HCT116 (cell line): ENCODE results near the gene PCCB. TPM values are rescaled to one million over a fixed set of nuclear protein-coding genes. Genes with fewer than 3 reads are reported as not detected.
A peak's percentile ranks its signal among the peaks of the same experiment; 100 is the strongest.

Source experiments
- ATAC-seq: fragments of 200-7000 bp; cut with Tn5 transposase; 2 replicates; pipeline ENCODE4 v1.9.1; 2020; ENCODE audit warnings: mild to moderate bottlenecking, moderate library complexity
- BruUV-seq: library from RNA; stranded (reverse); fragments of 400-500 nt; replicated peaks from 2 replicates; lab custom pipeline; 2021; lab: Mats Ljungman, UMichigan
- CTCF ChIA-PET: fragments of 300-600 bp; sonication (Branson Sonifier 250); formaldehyde crosslinking; loops from one replicate; lab custom pipeline; 2021; ENCODE audit warnings: antibody characterized with exemption; lab: Charles Lee
- POLR2A ChIA-PET: fragments of 300-600, 350-600 bp; sonication (Branson Sonifier 250); formaldehyde crosslinking; loops from one replicate; lab custom pipeline; 2021; ENCODE audit warnings: antibody characterized with exemption; lab: Charles Lee
- RAD21 ChIA-PET, 2 experiments: fragments of 300-600 bp; sonication (Branson Sonifier 250); formaldehyde crosslinking; loops; one replicate each; lab custom pipeline; 2023; ENCODE audit warnings: low total read pairs in 2 of 2; ENCODE audit not compliant: uncharacterized antibody in 2 of 2, unreplicated experiment in 2 of 2, low non-redundant PET in 1 of 2; lab: Charles Lee
- DNase-seq: peaks from one replicate; pipeline ENCODE4 v3.0.0-alpha.2; 2010; ENCODE audit warnings: low read depth, low spot score
- H2AFZ ChIP-seq: fragments of 200-600 bp; shearing (Covaris generic), sonication (generic); 2 replicates; pipeline ENCODE4 v1.6.1; 2017; ENCODE audit warnings: low read depth, mixed run types, mixed read lengths, antibody characterized with exemption, low read length; ENCODE audit not compliant: poor library complexity, severe bottlenecking
- H3K27ac ChIP-seq: 2 replicates; pipeline ENCODE4 v1.5.1; 2012; ENCODE audit warnings: low read depth, low read length
- H3K27me3 ChIP-seq: fragments of 200-600 bp; sonication (generic); 2 replicates; pipeline ENCODE4 v1.6.1; 2016; ENCODE audit warnings: mixed run types, low read length, mixed read lengths; ENCODE audit not compliant: insufficient read depth
- H3K36me3 ChIP-seq, 2 experiments: fragments of 200-500 bp in 1 of 2; fragments of 200-600 bp in 1 of 2; sonication (Bioruptor generic) in 1 of 2; sonication (generic) in 1 of 2; 2 replicates each; pipeline versions ENCODE4 v1.5.1 to v1.6.1; 2014 to 2016; ENCODE audit warnings: low read length in 2 of 2, inconsistent platforms in 1 of 2, mixed read lengths in 1 of 2, mixed run types in 1 of 2; ENCODE audit not compliant: insufficient read depth in 2 of 2, control insufficient read depth in 1 of 2
- H3K4me1 ChIP-seq, 2 experiments: fragments of 200-600 bp in 1 of 2; sonication (generic) in 1 of 2; 2 replicates each; pipeline versions ENCODE4 v1.5.1 to v1.6.1; 2012 to 2017; ENCODE audit warnings: low read length in 2 of 2, inconsistent platforms in 1 of 2, mild to moderate bottlenecking in 1 of 2, mixed read lengths in 1 of 2, mixed run types in 1 of 2, moderate library complexity in 1 of 2; ENCODE audit not compliant: insufficient read depth in 2 of 2, control insufficient read depth in 1 of 2
- H3K4me2 ChIP-seq: fragments of 200-600 bp; sonication (generic); 2 replicates; pipeline ENCODE4 v1.6.1; 2017; ENCODE audit warnings: mixed run types, low read length, mixed read lengths
- H3K4me3 ChIP-seq, 2 experiments: fragments of 200-600 bp in 1 of 2; sonication (generic) in 1 of 2; replicated peaks in 1 of 2; 2 replicates each; pipeline ENCODE4 v1.5.1; 2011 to 2016; ENCODE audit warnings: low read length in 2 of 2, control low read depth in 1 of 2, low read depth in 1 of 2, mild to moderate bottlenecking in 1 of 2, mixed read lengths in 1 of 2, mixed run types in 1 of 2
- H3K79me2 ChIP-seq: fragments of 200-600 bp; sonication (generic); 2 replicates; pipeline ENCODE4 v1.6.1; 2017; ENCODE audit warnings: mild to moderate bottlenecking, mixed run types, low read length, moderate library complexity, mixed read lengths; ENCODE audit not compliant: insufficient read depth
- H3K9ac ChIP-seq: fragments of 200-600 bp; sonication (generic); 2 replicates; pipeline ENCODE4 v1.6.1; 2016; ENCODE audit warnings: low read length, mixed read lengths
- H3K9me2 ChIP-seq: fragments of 200-600 bp; sonication (generic), shearing (Covaris generic); 2 replicates; pipeline ENCODE4 v1.6.1; 2017; ENCODE audit warnings: mixed run types, mild to moderate bottlenecking, moderate library complexity; ENCODE audit not compliant: insufficient read depth
- H3K9me3 ChIP-seq, 2 experiments: fragments of 200-500 bp in 1 of 2; fragments of 200-600 bp in 1 of 2; sonication (Bioruptor generic) in 1 of 2; sonication (generic) in 1 of 2; 2 replicates each; pipeline ENCODE4 v1.6.1; 2014 to 2017; ENCODE audit warnings: low read length in 2 of 2, mixed read lengths in 2 of 2, inconsistent platforms in 1 of 2, low read depth in 1 of 2, mild to moderate bottlenecking in 1 of 2, mixed run types in 1 of 2, moderate library complexity in 1 of 2; ENCODE audit not compliant: control insufficient read depth in 1 of 2, insufficient read depth in 1 of 2
- H4K20me1 ChIP-seq: fragments of 200-600 bp; sonication (generic), shearing (Covaris generic); 2 replicates; pipeline ENCODE4 v1.6.1; 2017; ENCODE audit warnings: mixed run types, mild to moderate bottlenecking, moderate library complexity; ENCODE audit not compliant: insufficient read depth
- CBX3 ChIP-seq: IDR thresholded peaks from 2 replicates; pipeline ENCODE4 v1.6.1; 2012; ENCODE audit warnings: low read depth
- CEBPB ChIP-seq: IDR thresholded peaks from 2 replicates; pipeline ENCODE4 v1.6.1; 2012; ENCODE audit warnings: low read depth
- EGR1 ChIP-seq: IDR thresholded peaks from 2 replicates; pipeline ENCODE4 v1.6.1; 2012; ENCODE audit warnings: low read depth
- EZH2phosphoT487 ChIP-seq: fragments of 200-600 bp; IDR thresholded peaks from 2 replicates; pipeline ENCODE4 v1.6.1; 2018; ENCODE audit warnings: antibody characterized with exemption, borderline replicate concordance
- FOSL1 ChIP-seq: IDR thresholded peaks from 2 replicates; pipeline ENCODE4 v1.6.1; 2012; ENCODE audit warnings: low read depth
- JUND ChIP-seq: IDR thresholded peaks from 2 replicates; pipeline ENCODE4 v1.6.1; 2012
- POLR2AphosphoS5 ChIP-seq: IDR thresholded peaks from 2 replicates; pipeline ENCODE4 v1.6.1; 2011; ENCODE audit warnings: mild to moderate bottlenecking, low read depth, low read length, moderate library complexity
- SIN3A ChIP-seq: IDR thresholded peaks from 2 replicates; pipeline ENCODE4 v1.6.1; 2012; ENCODE audit warnings: low read depth
- SP1 ChIP-seq: IDR thresholded peaks from 2 replicates; pipeline ENCODE4 v1.6.1; 2012; ENCODE audit warnings: low read depth
- YY1 ChIP-seq: IDR thresholded peaks from 2 replicates; pipeline ENCODE4 v1.6.1; 2011; ENCODE audit warnings: low read length, low read depth, moderate library complexity, mild to moderate bottlenecking; ENCODE audit not compliant: insufficient replicate concordance; ENCODE audit errors: extremely low read depth
- intact Hi-C: fragments of 100-400 bp; cut with micrococcal nuclease; formaldehyde crosslinking; loops from 2 replicates; pipeline ENCODE4 v1.10.0; 2022
- total RNA-seq: library from RNA; stranded (reverse); gene quantifications from one replicate; pipeline ENCODE4 v1.2.1, GENCODE V29; 2021; ENCODE audit not compliant: unreplicated experiment
- TF ChIP-seq, protein P1 (sequence below): IDR thresholded peaks from 2 replicates; pipeline ENCODE4 v1.6.1; 2011; ENCODE audit warnings: mild to moderate bottlenecking, low read length, moderate library complexity; ENCODE audit not compliant: insufficient replicate concordance; ENCODE audit errors: extremely low read depth
- TF ChIP-seq, protein P2 (sequence below), 3 experiments: fragments of 200-600 bp in 1 of 3; sonication (generic) in 1 of 3; IDR thresholded peaks in 2 of 3; conservative IDR thresholded peaks in 1 of 3; 2 replicates each; pipeline ENCODE4 v1.5.1; 2012 to 2017; ENCODE audit warnings: low read depth in 2 of 3, low read length in 2 of 3, antibody characterized with exemption in 1 of 3, borderline replicate concordance in 1 of 3, control low read depth in 1 of 3, mild to moderate bottlenecking in 1 of 3, mixed read lengths in 1 of 3, mixed run types in 1 of 3, moderate library complexity in 1 of 3; ENCODE audit not compliant: insufficient read depth in 1 of 3

PCCB gene
- total RNA-seq, 1 experiment from 2014 or later: 48.9 TPM

DNA sequence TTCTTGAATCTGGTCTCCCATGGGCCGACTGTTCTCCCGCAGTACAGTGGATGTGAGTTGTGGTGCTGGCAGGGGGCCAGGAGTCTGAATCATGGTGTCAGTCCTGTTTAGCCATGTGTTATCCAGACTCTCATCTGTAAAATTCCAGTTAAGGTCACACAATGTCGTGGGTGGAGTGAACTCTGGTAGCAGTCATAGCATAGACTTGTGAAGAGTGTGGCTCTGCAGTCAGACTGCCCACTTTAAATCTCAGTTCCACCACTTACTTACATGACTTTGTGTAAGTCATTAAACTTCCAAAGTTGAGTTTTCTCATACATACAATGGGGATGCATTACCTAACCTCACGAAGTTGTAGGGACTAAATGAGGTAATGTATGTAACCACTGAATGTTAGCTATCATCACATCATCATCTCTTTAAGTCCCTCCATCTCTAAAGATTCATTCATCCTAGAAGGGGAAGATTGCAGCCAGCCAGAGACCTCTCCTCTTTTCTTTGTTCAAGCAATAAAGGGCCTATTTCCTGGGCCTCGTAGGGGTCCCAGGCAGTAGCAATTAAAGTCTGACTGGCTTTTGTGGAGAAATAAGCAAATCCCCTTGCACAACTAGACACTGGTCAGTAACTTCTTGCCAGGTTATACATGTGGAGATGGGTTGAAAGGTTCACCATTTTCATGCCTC is 93.9 kb downstream of the PCCB start:
- no peaks in the 10 kb centered on the region for H3K9me2 ChIP-seq
- peaks cover 0 to 3% of the 10 kb centered on the region in 2 experiments; a peak in 1 of 4 replicates for H3K36me3 ChIP-seq
- ChIA-PET RAD21 (no interaction called here), POLR2A (no interaction called here), CTCF (no interaction called here)
- no TSS peak for BruUV-seq
- no peak overlapping the region for H2AFZ ChIP-seq
- H3K9ac ChIP-seq: no peak overlapping the region
- H3K27ac ChIP-seq: no peak overlapping the region
- no peaks in the 10 kb centered on the region for H3K9me3 ChIP-seq
- no peak for DNase-seq
- H3K4me2 ChIP-seq: peak overlapping the region; percentile 26; the same call in 1 of the 2 replicates
- no peaks in the 10 kb centered on the region for H3K79me2 ChIP-seq
- TF ChIP-seq EGR1 (peak; percentile 30; the same call in 1 of the 2 replicates), SP1 (no peak)
- TF ChIP-seq, protein P1, sequence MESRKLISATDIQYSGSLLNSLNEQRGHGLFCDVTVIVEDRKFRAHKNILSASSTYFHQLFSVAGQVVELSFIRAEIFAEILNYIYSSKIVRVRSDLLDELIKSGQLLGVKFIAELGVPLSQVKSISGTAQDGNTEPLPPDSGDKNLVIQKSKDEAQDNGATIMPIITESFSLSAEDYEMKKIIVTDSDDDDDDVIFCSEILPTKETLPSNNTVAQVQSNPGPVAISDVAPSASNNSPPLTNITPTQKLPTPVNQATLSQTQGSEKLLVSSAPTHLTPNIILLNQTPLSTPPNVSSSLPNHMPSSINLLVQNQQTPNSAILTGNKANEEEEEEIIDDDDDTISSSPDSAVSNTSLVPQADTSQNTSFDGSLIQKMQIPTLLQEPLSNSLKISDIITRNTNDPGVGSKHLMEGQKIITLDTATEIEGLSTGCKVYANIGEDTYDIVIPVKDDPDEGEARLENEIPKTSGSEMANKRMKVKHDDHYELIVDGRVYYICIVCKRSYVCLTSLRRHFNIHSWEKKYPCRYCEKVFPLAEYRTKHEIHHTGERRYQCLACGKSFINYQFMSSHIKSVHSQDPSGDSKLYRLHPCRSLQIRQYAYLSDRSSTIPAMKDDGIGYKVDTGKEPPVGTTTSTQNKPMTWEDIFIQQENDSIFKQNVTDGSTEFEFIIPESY: no peak
- no peak overlapping the region for H3K4me3 ChIP-seq
- H4K20me1 ChIP-seq: no peaks in the 10 kb centered on the region
- H3K27me3 ChIP-seq: no peaks in the 10 kb centered on the region
- intact Hi-C loops: no loop called here
- peaks cover 0 to 10% of the 10 kb centered on the region in 2 experiments; a peak in 2 of 4 replicates for H3K4me1 ChIP-seq
- ATAC-seq: peak; percentile 57

DNA sequence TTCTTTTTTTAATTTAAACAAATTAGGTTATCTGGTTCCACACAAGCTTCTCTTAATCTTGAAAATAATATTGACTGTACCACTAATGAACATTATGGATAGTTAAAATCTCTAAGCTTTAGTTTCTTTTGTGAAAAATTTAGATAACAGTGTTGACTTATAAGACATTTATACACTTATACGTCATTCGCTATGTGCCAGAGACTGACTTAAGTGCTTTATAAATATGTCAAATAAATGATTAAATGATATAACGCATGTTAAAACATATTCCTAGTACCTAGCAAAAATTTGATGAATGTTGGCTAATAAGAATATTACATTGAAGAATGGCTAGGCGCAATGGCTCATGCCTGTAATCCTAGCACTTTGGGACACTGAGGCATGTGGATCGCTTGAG is 96.3 kb downstream of the PCCB start:
- H3K4me3 ChIP-seq: no peak overlapping the region
- no peaks in the 10 kb centered on the region for H3K27me3 ChIP-seq
- intact Hi-C loops: no loop called here
- H3K27ac ChIP-seq: no peak overlapping the region
- peaks cover 4 to 17% of the 10 kb centered on the region in 2 experiments; a peak in 2 of 4 replicates for H3K4me1 ChIP-seq
- BruUV-seq: no TSS peak
- DNase-seq: no peak
- no peaks in the 10 kb centered on the region for H3K36me3 ChIP-seq
- ChIA-PET RAD21 (interaction anchor here in 1 of 2 experiments (0.7 kb wide), 1 partner anchor 292 kb away, joined by 4 read pairs; no protein-coding TSS in a partner anchor), CTCF (no interaction called here), POLR2A (no interaction called here)
- peaks cover under 1% of the 10 kb centered on the region; the same call in 1 of the 2 replicates for H4K20me1 ChIP-seq
- H3K9me3 ChIP-seq: no peaks in the 10 kb centered on the region
- no peaks in the 10 kb centered on the region for H3K79me2 ChIP-seq
- no peak overlapping the region for H3K4me2 ChIP-seq
- no peaks in the 10 kb centered on the region for H3K9me2 ChIP-seq
- H2AFZ ChIP-seq: no peak overlapping the region
- no peak overlapping the region for H3K9ac ChIP-seq
- no peak for ATAC-seq
- TF ChIP-seq CBX3 (no peak), SP1 (no peak), POLR2AphosphoS5 (no peak), YY1 (no peak), SIN3A (no peak), CEBPB (no peak), EGR1 (no peak), EZH2phosphoT487 (no peak), JUND (no peak), FOSL1 (no peak)
- TF ChIP-seq, protein P1: no peak
- TF ChIP-seq, protein P2, sequence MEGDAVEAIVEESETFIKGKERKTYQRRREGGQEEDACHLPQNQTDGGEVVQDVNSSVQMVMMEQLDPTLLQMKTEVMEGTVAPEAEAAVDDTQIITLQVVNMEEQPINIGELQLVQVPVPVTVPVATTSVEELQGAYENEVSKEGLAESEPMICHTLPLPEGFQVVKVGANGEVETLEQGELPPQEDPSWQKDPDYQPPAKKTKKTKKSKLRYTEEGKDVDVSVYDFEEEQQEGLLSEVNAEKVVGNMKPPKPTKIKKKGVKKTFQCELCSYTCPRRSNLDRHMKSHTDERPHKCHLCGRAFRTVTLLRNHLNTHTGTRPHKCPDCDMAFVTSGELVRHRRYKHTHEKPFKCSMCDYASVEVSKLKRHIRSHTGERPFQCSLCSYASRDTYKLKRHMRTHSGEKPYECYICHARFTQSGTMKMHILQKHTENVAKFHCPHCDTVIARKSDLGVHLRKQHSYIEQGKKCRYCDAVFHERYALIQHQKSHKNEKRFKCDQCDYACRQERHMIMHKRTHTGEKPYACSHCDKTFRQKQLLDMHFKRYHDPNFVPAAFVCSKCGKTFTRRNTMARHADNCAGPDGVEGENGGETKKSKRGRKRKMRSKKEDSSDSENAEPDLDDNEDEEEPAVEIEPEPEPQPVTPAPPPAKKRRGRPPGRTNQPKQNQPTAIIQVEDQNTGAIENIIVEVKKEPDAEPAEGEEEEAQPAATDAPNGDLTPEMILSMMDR (IDR thresholded peaks at IDR 0.05 in 2 of 3, conservative IDR thresholded peaks at IDR 0.05 in 1 of 3; ENCODE audit: borderline replicate concordance in 1 of 3, insufficient read depth in 1 of 3, low read depth in 2 of 3, low read length in 2 of 3): no peak
